ENCODE data around the gene VTI1A. TPM values are rescaled to one million over a fixed set of nuclear protein-coding genes. Genes with fewer than 3 reads are reported as not detected.

The VTI1A gene
- total and polyA plus RNA-seq, 2 of the 4 experiments (the other 2 are of a cell fraction): 9.7 to 24.9 TPM

- no peak overlapping the region for H3K56ac ChIP-seq (ENCODE audit: extremely low read depth, insufficient read depth, low read length)
- no peak overlapping the region for H3K4me3 ChIP-seq (ENCODE audit: insufficient read depth, low read depth, low read length)
- H2BK20ac ChIP-seq (ENCODE audit: low read depth, low read length): no peak overlapping the region
- peaks cover 4% of the 10 kb centered on the region for H3K27me3 ChIP-seq (ENCODE audit: control insufficient read depth, insufficient read depth, low read length)
- no peaks in the 10 kb centered on the region for H4K20me1 ChIP-seq (ENCODE audit: insufficient read depth, low read length)
- no peak overlapping the region for H4K5ac ChIP-seq (ENCODE audit: low read depth, low read length)
- no TSS peak for BruUV-seq (replicated peaks)
- no peak overlapping the region for H3K4ac ChIP-seq (ENCODE audit: low read depth, low read length)
- H2AK5ac ChIP-seq (ENCODE audit: low read depth, low read length): no peak overlapping the region
- no peaks in the 10 kb centered on the region for H3K4me1 ChIP-seq (ENCODE audit: control insufficient read depth, insufficient read depth, low read length)
- H2AFZ ChIP-seq (replicated peaks; ENCODE audit: low read length, poor library complexity): no peak overlapping the region
- no peak for DNase-seq
- peaks cover 15% of the 10 kb centered on the region for H3K9me3 ChIP-seq (ENCODE audit: control insufficient read depth, insufficient read depth, low read length)
- no peak overlapping the region for H3K18ac ChIP-seq (ENCODE audit: low read depth, low read length)
- H3K9me1 ChIP-seq (ENCODE audit: insufficient read depth, low read length): no peaks in the 10 kb centered on the region
- H2AK9ac ChIP-seq (replicated peaks; ENCODE audit: low read depth, low read length, poor library complexity): no peak overlapping the region
- POLR2A ChIA-PET (ENCODE audit: unreplicated experiment): no interaction called here
- H3K36me3 ChIP-seq (ENCODE audit: control insufficient read depth, insufficient read depth, low read length): no peaks in the 10 kb centered on the region
- intact Hi-C loops (cut with micrococcal nuclease) (no loop called here), in situ Hi-C loops (cut with MboI; ENCODE audit: low sequenced_read_pairs) (no loop called here), dilution Hi-C loops (cut with HindIII; ENCODE audit: low sequenced_read_pairs, unreplicated experiment) (no loop called here)
- no peak overlapping the region for H2BK5ac ChIP-seq (ENCODE audit: low read depth, low read length, poor library complexity, severe bottlenecking)
- 80% methylated on average over 1 of the region's 4 CpGs; no CpG with 5 or more reads in 1 of the 2 experiments for WGBS, 2 experiments (ENCODE audit: extremely low coverage in 2 of 2, insufficient read length in 1 of 2)
- no peak overlapping the region for H3K14ac ChIP-seq (replicated peaks; ENCODE audit: low read depth, low read length)
- H2BK15ac ChIP-seq (ENCODE audit: low read depth, low read length): no peak overlapping the region
- no peak overlapping the region for H3K27ac ChIP-seq (ENCODE audit: insufficient read depth, low read length)
- no peak overlapping the region for H3K9ac ChIP-seq (ENCODE audit: low read depth, low read length)
- no peak overlapping the region for H4K8ac ChIP-seq (ENCODE audit: low read depth in 2 of 2, low read length in 2 of 2)
- H3K79me1 ChIP-seq (ENCODE audit: low read depth in 1 of 2, low read length in 2 of 2): no peaks in the 10 kb centered on the region
- CTCF ChIA-PET: no interaction called here
- no peak for ATAC-seq (ENCODE audit: low read depth)
- no peak overlapping the region for H3K23ac ChIP-seq (ENCODE audit: low read depth, low read length)
- no peak overlapping the region for H3K4me2 ChIP-seq (ENCODE audit: low read depth, low read length)
- no peak overlapping the region for H4K91ac ChIP-seq (ENCODE audit: insufficient read depth, low read depth, low read length)
- TF ChIP-seq BHLHE40 (IDR thresholded peaks at IDR 0.05; ENCODE audit: low read depth, low read length) (no peak), MAZ (IDR thresholded peaks at IDR 0.05; ENCODE audit: borderline replicate concordance, low read depth, low read length) (no peak), RCOR1 (IDR thresholded peaks at IDR 0.05; ENCODE audit: insufficient replicate concordance, low read length) (no peak), MXI1 (IDR thresholded peaks at IDR 0.05; ENCODE audit: borderline replicate concordance, low read depth, low read length) (no peak), SMC3 (IDR thresholded peaks at IDR 0.05; ENCODE audit: low read depth, low read length) (no peak), MAFK (IDR thresholded peaks at IDR 0.05; ENCODE audit: low read depth, low read length) (no peak), CHD1 (IDR thresholded peaks at IDR 0.05; ENCODE audit: low read depth, low read length) (no peak), CEBPB (IDR thresholded peaks at IDR 0.05; ENCODE audit: low read depth, low read length) (no peak)
- H2BK120ac ChIP-seq (ENCODE audit: low read depth, low read length): no peak overlapping the region
Measured at GRCh38 chr10:112852306-112852705, 405.3 kb downstream of the VTI1A start.

Measured in IMR-90 (cell line).